ENCODE measurements around the gene EGFL7. TPM values are rescaled to one million over a fixed set of nuclear protein-coding genes. Genes with fewer than 3 reads are reported as not detected.

EGFL7 gene
- total RNA-seq, 1 donor from 2014 or later = 16.5 TPM

- Histone ChIP-seq H3K4me1 (peaks cover 9% of the 10 kb centered on the region), H3K36me3 (no peaks in the 10 kb centered on the region), H3K79me2 (ENCODE audit: low read depth) (peaks cover 23% of the 10 kb centered on the region), H2AFZ (replicated peaks) (peak within 1 kb of the TSS; percentile 82), H3K9ac (peak within 1 kb of the TSS; percentile 70), H3F3A (ENCODE audit: low read depth) (peaks cover 9% of the 10 kb centered on the region), H4K20me1 (ENCODE audit: low read depth) (peaks cover 35% of the 10 kb centered on the region), H3K27me3 (peaks cover 25% of the 10 kb centered on the region), H3K4me2 (peak within 1 kb of the TSS; percentile 98), H3K4me3 (peak within 1 kb of the TSS; percentile 99), H3K9me3 (ENCODE audit: low read depth) (no peaks in the 10 kb centered on the region), H3K27ac (no peak within 1 kb of the TSS)
- peaks cover 20% of the 10 kb centered on the region for H3K4me1 Mint-ChIP-seq
- peaks cover 7% of the 10 kb centered on the region for H3K36me3 Mint-ChIP-seq
- peak within 1 kb of the TSS; percentile 89 for H3K4me3 Mint-ChIP-seq
- H3K27me3 Mint-ChIP-seq (ENCODE audit: insufficient read depth, low read depth) = peaks cover 4% of the 10 kb centered on the region
- peak; percentile 90 for DNase-seq (ENCODE audit: low spot score)
- peak; percentile 39 for TF ChIP-seq EZH2 (IDR thresholded peaks at IDR 0.05)
- no peak for TF ChIP-seq EZH2phosphoT487 (IDR thresholded peaks at IDR 0.05)
- TF ChIP-seq CTCF (IDR thresholded peaks at IDR 0.05) = no peak
- H3K9me3 Mint-ChIP-seq = no peaks in the 10 kb centered on the region
- no peak within 1 kb of the TSS for H3K27ac Mint-ChIP-seq
Observed at GRCh38 chr9:136711751-136712689, 49.3 kb downstream of the EGFL7 start, which contains the start of gene DIPK1B. DIPK1B (plus strand) TSS chr9:136712572; CDS start chr9:136712666, 94 bp downstream.

GRCh38 chr9:136712690-136713544, 50.2 kb downstream of the EGFL7 start:
- H4K20me1 ChIP-seq (ENCODE audit: low read depth) = peaks cover 35% of the 10 kb centered on the region
- peaks cover 23% of the 10 kb centered on the region for H3K79me2 ChIP-seq (ENCODE audit: low read depth)
- no peak for TF ChIP-seq EZH2 (IDR thresholded peaks at IDR 0.05)
- TF ChIP-seq CTCF (IDR thresholded peaks at IDR 0.05) = no peak
- TF ChIP-seq EZH2phosphoT487 (IDR thresholded peaks at IDR 0.05) = no peak
- H3K9ac ChIP-seq = peak overlapping the region; percentile 70
- peaks cover 9% of the 10 kb centered on the region for H3K4me1 ChIP-seq
- H3K27me3 Mint-ChIP-seq (ENCODE audit: insufficient read depth, low read depth) = peaks cover 4% of the 10 kb centered on the region
- H2AFZ ChIP-seq (replicated peaks) = peak overlapping the region; percentile 82
- no peaks in the 10 kb centered on the region for H3K9me3 Mint-ChIP-seq
- no peak overlapping the region for H3K27ac ChIP-seq
- peak; percentile 59 for DNase-seq (ENCODE audit: low spot score)
- H3K4me2 ChIP-seq = peak overlapping the region; percentile 98
- no peaks in the 10 kb centered on the region for H3K9me3 ChIP-seq (ENCODE audit: low read depth)
- H3K4me3 ChIP-seq = peak overlapping the region; percentile 99
- H3K4me1 Mint-ChIP-seq = peaks cover 19% of the 10 kb centered on the region
- H3K4me3 Mint-ChIP-seq = peak overlapping the region; percentile 85
- peaks cover 7% of the 10 kb centered on the region for H3K36me3 Mint-ChIP-seq
- H3K27ac Mint-ChIP-seq = no peak overlapping the region
- H3F3A ChIP-seq (ENCODE audit: low read depth) = peaks cover 9% of the 10 kb centered on the region
- H3K36me3 ChIP-seq = no peaks in the 10 kb centered on the region
- peaks cover 25% of the 10 kb centered on the region for H3K27me3 ChIP-seq

GRCh38 chr9:136713550-136713949, 50.8 kb downstream of the EGFL7 start:
- H3K9ac ChIP-seq = no peak overlapping the region
- Mint-ChIP-seq H3K36me3 (peaks cover 7% of the 10 kb centered on the region), H3K27ac (no peak overlapping the region), H3K4me1 (peaks cover 17% of the 10 kb centered on the region), H3K9me3 (no peaks in the 10 kb centered on the region), H3K4me3 (peak overlapping the region; percentile 85), H3K27me3 (ENCODE audit: insufficient read depth, low read depth) (peaks cover 1% of the 10 kb centered on the region)
- H3K36me3 ChIP-seq = no peaks in the 10 kb centered on the region
- H3F3A ChIP-seq (ENCODE audit: low read depth) = peaks cover 9% of the 10 kb centered on the region
- TF ChIP-seq EZH2phosphoT487 (IDR thresholded peaks at IDR 0.05) (no peak), CTCF (IDR thresholded peaks at IDR 0.05) (no peak), EZH2 (IDR thresholded peaks at IDR 0.05) (no peak)
- no peak overlapping the region for H2AFZ ChIP-seq (replicated peaks)
- H4K20me1 ChIP-seq (ENCODE audit: low read depth) = peaks cover 39% of the 10 kb centered on the region
- peaks cover 23% of the 10 kb centered on the region for H3K79me2 ChIP-seq (ENCODE audit: low read depth)
- H3K27ac ChIP-seq = no peak overlapping the region
- H3K27me3 ChIP-seq = peaks cover 25% of the 10 kb centered on the region
- H3K4me2 ChIP-seq = peak overlapping the region; percentile 98
- H3K4me3 ChIP-seq = peak overlapping the region; percentile 99
- no peak for DNase-seq (ENCODE audit: low spot score)
- H3K9me3 ChIP-seq (ENCODE audit: low read depth) = no peaks in the 10 kb centered on the region
- H3K4me1 ChIP-seq = peaks cover 9% of the 10 kb centered on the region
